PC-9 (cell line): ENCODE measurements around the gene GPR146. TPM values are rescaled to one million over a fixed set of nuclear protein-coding genes. Genes with fewer than 3 reads are reported as not detected.

Experiments
- BruUV-seq: library from RNA; stranded (reverse); fragments of 400-500 nt; replicated peaks from 2 replicates; lab custom pipeline; 2021; lab: Mats Ljungman, UMichigan
- CTCF ChIA-PET: fragments of 300-600 bp; sonication (Branson Sonifier 250); formaldehyde crosslinking; loops from one replicate; lab custom pipeline; 2022; ENCODE audit warnings: antibody characterized with exemption; lab: Charles Lee
- POLR2A ChIA-PET: fragments of 300-600 bp; sonication (Branson Sonifier 250); formaldehyde crosslinking; loops from one replicate; lab custom pipeline; 2022; ENCODE audit warnings: antibody characterized with exemption; ENCODE audit not compliant: unreplicated experiment; lab: Charles Lee
- DNase-seq, 2 experiments: peaks; one replicate each; pipeline versions ENCODE4 v3.0.0 to v3.0.0-alpha.2; 2015 to 2022; ENCODE audit warnings: mixed read lengths in 1 of 2
- H2AFZ ChIP-seq: fragments of 200-600 bp; sonication (generic); 2 replicates; pipeline ENCODE4 v1.8.1; 2017; ENCODE audit warnings: antibody characterized with exemption
- H3F3A ChIP-seq: fragments of 200-600 bp; sonication (generic); 2 replicates; pipeline ENCODE4 v1.8.1; 2017; ENCODE audit warnings: antibody characterized with exemption, mild to moderate bottlenecking, low read depth; ENCODE audit not compliant: insufficient read depth
- H3K27ac ChIP-seq: fragments of 200-600 bp; sonication (generic); 2 replicates; pipeline ENCODE4 v1.6.1; 2016; ENCODE audit warnings: mixed run types
- H3K27me3 ChIP-seq: fragments of 200-600 bp; sonication (generic); 2 replicates; pipeline ENCODE4 v1.6.1; 2016; ENCODE audit warnings: low read depth, mixed run types; ENCODE audit not compliant: insufficient read depth
- H3K36me3 ChIP-seq: fragments of 200-600 bp; sonication (generic); 2 replicates; pipeline ENCODE4 v1.6.1; 2016; ENCODE audit warnings: low read depth, mixed run types
- H3K4me1 ChIP-seq: fragments of 200-600 bp; sonication (generic); replicated peaks from 2 replicates; pipeline ENCODE4 v1.6.1; 2016; ENCODE audit warnings: mixed run types; ENCODE audit not compliant: insufficient read depth
- H3K4me2 ChIP-seq: fragments of 200-600 bp; sonication (generic); 2 replicates; pipeline ENCODE4 v1.6.1; 2017; ENCODE audit warnings: mixed run types
- H3K4me3 ChIP-seq: fragments of 200-600 bp; sonication (generic); 2 replicates; pipeline ENCODE4 v1.6.1; 2016; ENCODE audit warnings: mixed run types
- H3K79me2 ChIP-seq: fragments of 200-600 bp; sonication (generic); 2 replicates; pipeline ENCODE4 v1.6.1; 2017; ENCODE audit warnings: low read depth, mixed run types
- H3K9me2 ChIP-seq: fragments of 200-600 bp; sonication (generic); 2 replicates; pipeline ENCODE4 v1.8.1; 2017; ENCODE audit warnings: mild to moderate bottlenecking; ENCODE audit not compliant: insufficient read depth
- H3K9me3 ChIP-seq: fragments of 200-600 bp; sonication (generic); 2 replicates; pipeline ENCODE4 v1.8.1; 2016; ENCODE audit warnings: low read depth; ENCODE audit not compliant: insufficient read depth
- H4K20me1 ChIP-seq: fragments of 200-600 bp; sonication (generic); 2 replicates; pipeline ENCODE4 v1.8.1; 2017; ENCODE audit not compliant: insufficient read depth
- CTCF ChIP-seq: fragments of 200-600 bp; sonication (generic); conservative IDR thresholded peaks from 2 replicates; pipeline ENCODE4 v1.6.1; 2017; ENCODE audit warnings: mixed run types, antibody characterized with exemption, mild to moderate bottlenecking, moderate library complexity
- EZH2 ChIP-seq: fragments of 200-600 bp; sonication (generic); IDR thresholded peaks from 2 replicates; pipeline ENCODE4 v1.8.0; 2017; ENCODE audit warnings: antibody characterized with exemption, low read depth
- intact Hi-C: fragments of 100-400 bp; cut with micrococcal nuclease; formaldehyde crosslinking; loops from one replicate; pipeline ENCODE4 v1.10.0; 2022; ENCODE audit not compliant: unreplicated experiment
- total RNA-seq: library from RNA; stranded (reverse); gene quantifications from 2 replicates; pipeline ENCODE4 v1.2.3, GENCODE V29; 2021

The GPR146 gene
- total RNA-seq, 1 experiment from 2014 or later = 3.4 TPM

- Histone ChIP-seq H3K9me2 (no peaks in the 10 kb centered on the region), H3K27ac (no peak overlapping the region), H3K79me2 (peaks cover 27% of the 10 kb centered on the region), H3K36me3 (no peaks in the 10 kb centered on the region), H3K27me3 (no peaks in the 10 kb centered on the region), H3K4me2 (no peak overlapping the region), H4K20me1 (peaks cover 26% of the 10 kb centered on the region), H2AFZ (no peak overlapping the region), H3K4me3 (no peak overlapping the region), H3K4me1 (peaks cover 14% of the 10 kb centered on the region), H3K9me3 (no peaks in the 10 kb centered on the region), H3F3A (0 out of 2 replicates have a peak, but pooled peaks cover 24% of the 10 kb centered on the region)
- no TSS peak for BruUV-seq
- ChIA-PET POLR2A (no interaction called here), CTCF (no interaction called here)
- no peak for TF ChIP-seq EZH2
- TF ChIP-seq CTCF = no peak
- no peak for DNase-seq
- intact Hi-C loops = no loop called here
These were observed 18.4 kb upstream of the GPR146 start for GRCh38 chr7:1025743-1026581.

- intact Hi-C loops = no loop called here
- POLR2A ChIA-PET = no interaction called here
These were observed 17.6 kb upstream of the GPR146 start for GRCh38 chr7:1026721-1027161.

More at GRCh38 chr7:1026721-1027161, 17.6 kb upstream of the GPR146 start:
- Histone ChIP-seq H3K27ac (no peak overlapping the region), H3K4me3 (no peak overlapping the region), H3K4me1 (peaks cover 14% of the 10 kb centered on the region), H4K20me1 (peaks cover 21% of the 10 kb centered on the region; the same call in 1 of the 2 replicates), H3K9me3 (no peaks in the 10 kb centered on the region), H3K79me2 (peaks cover 27% of the 10 kb centered on the region), H3K36me3 (no peaks in the 10 kb centered on the region), H3K9me2 (no peaks in the 10 kb centered on the region), H3F3A (0 out of 2 replicates have a peak, but pooled peaks cover 24% of the 10 kb centered on the region), H2AFZ (no peak overlapping the region), H3K4me2 (no peak overlapping the region), H3K27me3 (no peaks in the 10 kb centered on the region)
- no peak for TF ChIP-seq EZH2
- no peak for TF ChIP-seq CTCF
- no peak for DNase-seq
- CTCF ChIA-PET = no interaction called here
- TSS peak; percentile 38 for BruUV-seq
